ENCODE data around the gene SUGP2.

GRCh38 chr19:18992696-18993095 lies 40.6 kb downstream of the SUGP2 start:
- TF ChIP-seq ARNT (IDR thresholded peaks at IDR 0.05): no peak
- TF ChIP-seq L3MBTL2 (conservative IDR thresholded peaks at IDR 0.05): no peak
- no peak for TF ChIP-seq ELF4 (IDR thresholded peaks at IDR 0.05)
- TF ChIP-seq, protein P1, sequence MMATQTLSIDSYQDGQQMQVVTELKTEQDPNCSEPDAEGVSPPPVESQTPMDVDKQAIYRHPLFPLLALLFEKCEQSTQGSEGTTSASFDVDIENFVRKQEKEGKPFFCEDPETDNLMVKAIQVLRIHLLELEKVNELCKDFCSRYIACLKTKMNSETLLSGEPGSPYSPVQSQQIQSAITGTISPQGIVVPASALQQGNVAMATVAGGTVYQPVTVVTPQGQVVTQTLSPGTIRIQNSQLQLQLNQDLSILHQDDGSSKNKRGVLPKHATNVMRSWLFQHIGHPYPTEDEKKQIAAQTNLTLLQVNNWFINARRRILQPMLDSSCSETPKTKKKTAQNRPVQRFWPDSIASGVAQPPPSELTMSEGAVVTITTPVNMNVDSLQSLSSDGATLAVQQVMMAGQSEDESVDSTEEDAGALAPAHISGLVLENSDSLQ (IDR thresholded peaks at IDR 0.05): no peak
- TF ChIP-seq NFRKB (IDR thresholded peaks at IDR 0.05): no peak
- no peak for TF ChIP-seq BHLHE40 (IDR thresholded peaks at IDR 0.05; ENCODE audit: borderline replicate concordance)
- no peak for TF ChIP-seq FOXM1 (IDR thresholded peaks at IDR 0.05; ENCODE audit: borderline replicate concordance)
- TF ChIP-seq FOXA1 (IDR thresholded peaks at IDR 0.05): no peak
